HL-60 (cell line): Measurements from ENCODE around the gene OR1F1.
A peak's percentile ranks its signal among the peaks of the same experiment; 100 is the strongest.

Source experiments
- DNase-seq, 2 experiments: peaks; one replicate each; pipeline ENCODE4 v3.0.0-alpha.2; 2010 to 2020; ENCODE audit warnings: low read depth in 1 of 2, low spot score in 1 of 2
- H3K27ac ChIP-seq: fragments of 250-450 bp; sonication (Bioruptor Pico); replicated peaks from 2 replicates; pipeline ENCODE4 v1.5.1; 2020; ENCODE audit warnings: mild to moderate bottlenecking, moderate library complexity
- H3K27me3 ChIP-seq: fragments of 250-450 bp; sonication (Bioruptor Pico); 2 replicates; pipeline ENCODE4 v1.5.1; 2021; ENCODE audit warnings: mild to moderate bottlenecking, moderate library complexity; ENCODE audit not compliant: insufficient read depth, poor library complexity, severe bottlenecking
- H3K4me3 ChIP-seq: replicated peaks from 2 replicates; pipeline ENCODE4 v1.5.1; 2011; ENCODE audit warnings: mild to moderate bottlenecking, control low read depth, low read length; ENCODE audit not compliant: insufficient read depth
- CTCF ChIP-seq: IDR thresholded peaks from one replicate; pipeline ENCODE4 v1.5.1; 2011; ENCODE audit warnings: low read length, control low read depth, inconsistent platforms; ENCODE audit not compliant: insufficient read depth
- GABPA ChIP-seq: IDR thresholded peaks from 2 replicates; pipeline ENCODE4 v1.6.1; 2012; ENCODE audit warnings: low read depth
- POLR2AphosphoS5 ChIP-seq: IDR thresholded peaks from 2 replicates; pipeline ENCODE4 v1.6.1; 2012; ENCODE audit warnings: low read depth
- REST ChIP-seq: IDR thresholded peaks from 2 replicates; pipeline ENCODE4 v1.6.1; 2012; ENCODE audit warnings: low read depth; ENCODE audit not compliant: insufficient replicate concordance
- SPI1 ChIP-seq: IDR thresholded peaks from 2 replicates; pipeline ENCODE4 v1.6.1; 2012; ENCODE audit warnings: low read depth, mild to moderate bottlenecking, borderline replicate concordance

Gene OR1F1

GRCh38 chr16:3158026-3158509, 29.9 kb upstream of the OR1F1 start:
- peak in 1 of 2 experiments; percentile 21 for DNase-seq
- no peaks in the 10 kb centered on the region for H3K27me3 ChIP-seq
- H3K4me3 ChIP-seq = peak overlapping the region; percentile 71
- TF ChIP-seq POLR2AphosphoS5 = no peak
- no peak for TF ChIP-seq REST
- no peak overlapping the region for H3K27ac ChIP-seq

- TF ChIP-seq SPI1 = no peak
- TF ChIP-seq GABPA = no peak
- TF ChIP-seq REST = no peak
- Histone ChIP-seq H3K4me3 (peak overlapping the region; percentile 71), H3K27me3 (no peaks in the 10 kb centered on the region), H3K27ac (peak overlapping the region; percentile 64)
- peak; percentile 69 to 74 for DNase-seq
Observed at GRCh38 chr16:3158510-3159314, 29.3 kb upstream of the OR1F1 start.

- no peak for DNase-seq
- H3K27ac ChIP-seq = no peak overlapping the region
- TF ChIP-seq CTCF (no peak), GABPA (no peak), SPI1 (no peak), REST (no peak), POLR2AphosphoS5 (no peak)
- H3K27me3 ChIP-seq = no peaks in the 10 kb centered on the region
- no peak overlapping the region for H3K4me3 ChIP-seq
Observed at GRCh38 chr16:3161235-3162018, 26.6 kb upstream of the OR1F1 start.
